Lower lobe of right lung (tissue), 2 donors: ENCODE results near the gene TRANK1. TPM values are rescaled to one million over a fixed set of nuclear protein-coding genes. Genes with fewer than 3 reads are reported as not detected.

Experiments
- ATAC-seq, 2 donors: fragments of 200-7000 bp; cut with Tn5 transposase; one replicate each; pipeline ENCODE4 v1.9.1; 2020 to 2022; ENCODE audit warnings: mild to moderate bottlenecking in 2 of 2, moderate library complexity in 2 of 2
- DNase-seq: peaks from one replicate; pipeline ENCODE4 v3.0.0-alpha.2; 2020
- H3K27ac ChIP-seq: fragments of 200-600 bp; one replicate; pipeline ENCODE4 v1.8.0; 2022
- H3K27me3 ChIP-seq: fragments of 200-600 bp; one replicate; pipeline ENCODE4 v1.8.0; 2022; ENCODE audit warnings: low read depth
- H3K36me3 ChIP-seq: fragments of 200-600 bp; one replicate; pipeline ENCODE4 v1.8.0; 2022; ENCODE audit warnings: mild to moderate bottlenecking
- H3K4me1 ChIP-seq: fragments of 200-600 bp; one replicate; pipeline ENCODE4 v1.8.0; 2022
- H3K4me3 ChIP-seq: fragments of 200-600 bp; one replicate; pipeline ENCODE4 v1.8.0; 2022; ENCODE audit warnings: mild to moderate bottlenecking
- H3K9me3 ChIP-seq: fragments of 200-600 bp; one replicate; pipeline ENCODE4 v1.8.0; 2022
- intact Hi-C: fragments of 100-400 bp; cut with DNase I; formaldehyde crosslinking; loops from one replicate; pipeline ENCODE4 v1.11.0; 2022
- total RNA-seq: library from RNA; stranded (reverse); fragmentation: NEBNext Ultra II Directional; extraction: Animal tissue kit (Norgen Biotek cat#: 25700); gene quantifications from one replicate; pipeline ENCODE4 v1.2.1, GENCODE V29; 2021
- TF ChIP-seq, protein P1 (sequence below): fragments of 200-600 bp; IDR thresholded peaks from one replicate; pipeline ENCODE4 v1.8.0; 2022; ENCODE audit warnings: antibody characterized with exemption, mild to moderate bottlenecking
- donor health status: DM: no; HTN: yes; CAD: no; lungs with severe emphysema.

TRANK1 gene
- total RNA-seq, 1 donor from 2014 or later = 36.9 TPM

DNA sequence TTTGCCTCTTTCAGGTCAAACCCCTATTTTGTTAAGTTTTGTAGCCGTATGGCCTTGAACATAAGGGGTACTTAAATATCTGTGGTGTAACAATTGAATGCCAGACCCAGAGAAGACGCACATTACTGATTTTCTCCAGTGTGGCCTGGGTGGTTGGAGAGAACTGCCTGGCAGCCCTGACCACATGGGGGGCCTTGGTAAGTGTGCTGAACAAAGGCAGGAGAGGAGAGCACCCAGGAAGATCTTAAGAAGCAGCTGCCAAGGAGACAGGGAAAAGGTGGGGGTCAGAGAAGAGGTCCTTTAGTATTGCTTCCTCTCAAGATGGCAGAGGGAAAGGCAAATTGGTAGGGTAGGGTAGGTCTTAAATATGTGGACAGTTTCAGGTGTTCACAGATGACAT is 35.7 kb downstream of the TRANK1 start:
- H3K36me3 ChIP-seq = no peaks in the 10 kb centered on the region
- no peaks in the 10 kb centered on the region for H3K9me3 ChIP-seq
- no peak for ATAC-seq
- TF ChIP-seq, protein P1, sequence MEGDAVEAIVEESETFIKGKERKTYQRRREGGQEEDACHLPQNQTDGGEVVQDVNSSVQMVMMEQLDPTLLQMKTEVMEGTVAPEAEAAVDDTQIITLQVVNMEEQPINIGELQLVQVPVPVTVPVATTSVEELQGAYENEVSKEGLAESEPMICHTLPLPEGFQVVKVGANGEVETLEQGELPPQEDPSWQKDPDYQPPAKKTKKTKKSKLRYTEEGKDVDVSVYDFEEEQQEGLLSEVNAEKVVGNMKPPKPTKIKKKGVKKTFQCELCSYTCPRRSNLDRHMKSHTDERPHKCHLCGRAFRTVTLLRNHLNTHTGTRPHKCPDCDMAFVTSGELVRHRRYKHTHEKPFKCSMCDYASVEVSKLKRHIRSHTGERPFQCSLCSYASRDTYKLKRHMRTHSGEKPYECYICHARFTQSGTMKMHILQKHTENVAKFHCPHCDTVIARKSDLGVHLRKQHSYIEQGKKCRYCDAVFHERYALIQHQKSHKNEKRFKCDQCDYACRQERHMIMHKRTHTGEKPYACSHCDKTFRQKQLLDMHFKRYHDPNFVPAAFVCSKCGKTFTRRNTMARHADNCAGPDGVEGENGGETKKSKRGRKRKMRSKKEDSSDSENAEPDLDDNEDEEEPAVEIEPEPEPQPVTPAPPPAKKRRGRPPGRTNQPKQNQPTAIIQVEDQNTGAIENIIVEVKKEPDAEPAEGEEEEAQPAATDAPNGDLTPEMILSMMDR = no peak
- peak overlapping the region; percentile 83 for H3K27ac ChIP-seq
- peaks cover 47% of the 10 kb centered on the region for H3K4me1 ChIP-seq
- no peaks in the 10 kb centered on the region for H3K27me3 ChIP-seq
- no peak for DNase-seq
- intact Hi-C loops = no loop called here
- no peak overlapping the region for H3K4me3 ChIP-seq

DNA sequence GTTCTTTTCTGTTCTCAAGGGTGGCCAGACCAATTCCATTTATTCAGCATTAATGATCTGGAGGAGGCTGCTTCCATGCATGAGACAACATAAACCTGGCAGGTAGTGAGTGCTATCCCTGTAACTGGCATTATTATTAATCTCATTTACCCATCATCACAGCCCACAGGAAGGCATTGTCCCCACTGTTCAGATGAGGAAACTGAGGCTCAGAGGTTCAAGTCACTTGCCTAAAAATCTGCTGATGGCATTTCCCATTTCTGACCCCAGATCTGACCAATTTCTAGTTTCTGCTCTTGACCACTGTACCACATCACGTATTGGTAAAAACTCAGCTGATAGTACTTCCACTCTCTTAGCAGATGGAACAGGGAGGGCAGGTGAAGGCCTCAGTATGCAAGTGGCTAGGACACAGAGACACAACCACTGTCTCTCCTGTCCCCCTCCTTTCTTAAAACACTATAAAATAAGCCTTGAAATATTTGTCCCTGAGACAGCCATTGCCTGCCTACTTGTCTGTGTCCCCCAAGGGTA is 36.1 kb downstream of the TRANK1 start:
- peak overlapping the region; percentile 83 for H3K27ac ChIP-seq
- ATAC-seq (no peak), DNase-seq (no peak)
- no peaks in the 10 kb centered on the region for H3K36me3 ChIP-seq
- peaks cover 47% of the 10 kb centered on the region for H3K4me1 ChIP-seq
- no peaks in the 10 kb centered on the region for H3K27me3 ChIP-seq
- intact Hi-C loops = no loop called here
- TF ChIP-seq, protein P1 = no peak
- H3K9me3 ChIP-seq = no peaks in the 10 kb centered on the region
- H3K4me3 ChIP-seq = peak overlapping the region; percentile 63

DNA sequence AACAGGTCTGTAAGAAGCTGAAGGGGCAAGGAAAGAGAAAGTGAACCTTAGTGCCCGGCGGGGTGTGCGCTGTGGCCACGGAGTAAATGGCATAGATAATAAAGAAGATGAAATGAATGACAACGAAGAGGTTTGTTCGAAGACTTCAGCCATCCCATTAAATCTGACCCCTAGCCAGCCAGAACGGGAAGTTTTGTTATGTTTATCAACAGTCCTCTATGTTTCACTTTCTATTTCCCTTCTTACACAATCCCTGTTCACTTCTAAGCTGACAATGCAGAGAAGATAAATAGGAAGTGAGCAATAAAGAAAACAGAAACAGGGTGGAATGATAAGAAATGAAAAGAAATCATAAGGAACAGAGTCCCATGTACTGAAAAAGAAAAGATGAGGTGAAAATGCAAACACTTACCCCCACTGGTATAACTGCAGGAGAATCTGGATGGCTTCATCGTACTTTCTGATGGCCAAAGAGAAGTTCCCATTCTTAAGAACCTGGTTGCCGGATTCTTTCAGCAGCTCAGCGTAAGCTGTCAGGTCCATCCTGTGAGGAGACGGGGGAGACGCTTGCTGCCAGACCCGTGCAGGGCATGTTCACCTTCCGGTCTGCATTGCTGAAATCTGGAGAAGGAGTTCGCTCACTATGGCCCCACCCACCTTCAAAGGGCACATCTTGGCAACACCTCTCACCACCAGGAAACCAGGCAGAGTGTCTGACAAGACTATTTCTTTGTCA is 36.8 kb downstream of the TRANK1 start:
- TF ChIP-seq, protein P1 = no peak
- DNase-seq (peak; percentile 67), ATAC-seq (peak; percentile 75 to 86)
- H3K27me3 ChIP-seq = no peaks in the 10 kb centered on the region
- H3K4me3 ChIP-seq = peak overlapping the region; percentile 63
- peaks cover 47% of the 10 kb centered on the region for H3K4me1 ChIP-seq
- peaks cover 2% of the 10 kb centered on the region for H3K36me3 ChIP-seq
- intact Hi-C loops = no loop called here
- no peaks in the 10 kb centered on the region for H3K9me3 ChIP-seq
- H3K27ac ChIP-seq = peak overlapping the region; percentile 83

DNA sequence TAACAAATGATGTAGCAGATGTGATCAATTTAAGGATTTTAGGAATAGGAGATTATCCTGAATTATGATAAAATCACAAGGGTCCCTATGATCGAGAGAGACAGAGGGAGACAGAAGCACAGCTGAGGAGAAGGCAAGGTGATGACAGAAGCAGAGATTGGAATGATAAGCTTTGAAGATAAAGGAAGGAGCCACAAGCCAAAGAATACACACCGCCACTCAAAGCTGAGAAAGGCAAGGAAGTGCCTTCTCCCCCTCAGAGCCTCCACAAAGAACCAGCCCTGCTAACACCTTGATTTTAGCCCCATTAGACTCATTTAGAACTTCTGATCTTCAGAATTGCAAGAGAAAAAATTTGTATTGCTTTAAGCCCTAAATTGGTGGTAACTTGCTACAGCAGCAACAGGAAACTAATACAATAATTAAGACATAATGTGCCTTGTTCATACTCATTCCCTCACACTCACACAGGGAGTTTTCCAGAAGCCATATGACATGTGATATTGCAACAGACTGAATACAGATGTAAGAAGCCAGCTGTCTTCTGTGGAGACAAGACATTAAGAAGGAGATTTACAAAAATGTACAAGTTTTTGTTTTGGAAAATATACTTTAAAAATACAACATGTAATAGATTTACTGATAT is 38.2 kb downstream of the TRANK1 start:
- Histone ChIP-seq H3K27ac (peak overlapping the region; percentile 83), H3K9me3 (no peaks in the 10 kb centered on the region), H3K36me3 (peaks cover 17% of the 10 kb centered on the region), H3K4me3 (peak overlapping the region; percentile 63), H3K4me1 (peaks cover 35% of the 10 kb centered on the region), H3K27me3 (no peaks in the 10 kb centered on the region)
- TF ChIP-seq, protein P1 = no peak
- ATAC-seq = peak in 1 of 2 donors; percentile 42
- no peak for DNase-seq
- intact Hi-C loops = no loop called here

DNA sequence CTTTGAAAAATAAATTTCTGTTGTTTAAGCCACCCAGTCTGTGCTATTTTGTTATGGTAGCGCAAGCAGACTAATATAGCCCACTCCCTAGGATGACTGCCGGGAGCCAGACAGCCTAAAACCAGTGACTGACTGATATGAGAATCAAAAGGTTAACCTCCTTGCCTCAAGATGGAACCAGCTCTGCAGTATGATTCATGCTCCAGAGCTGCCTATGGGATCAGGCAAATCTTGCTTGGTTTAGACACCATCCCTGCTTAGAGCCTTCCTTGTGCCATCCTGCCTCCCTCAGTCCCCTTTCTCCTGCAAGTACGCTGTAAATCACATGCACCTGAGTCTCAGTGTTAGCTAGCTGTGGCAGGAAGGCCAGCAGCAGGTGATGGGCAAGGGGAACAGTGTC is 39.3 kb downstream of the TRANK1 start:
- Histone ChIP-seq H3K4me1 (peaks cover 35% of the 10 kb centered on the region), H3K36me3 (peaks cover 23% of the 10 kb centered on the region), H3K27ac (no peak overlapping the region), H3K9me3 (no peaks in the 10 kb centered on the region), H3K27me3 (no peaks in the 10 kb centered on the region), H3K4me3 (no peak overlapping the region)
- DNase-seq (no peak), ATAC-seq (no peak)
- intact Hi-C loops = no loop called here
- TF ChIP-seq, protein P1 = no peak
